K562 (cell line): ENCODE data around the gene SLC6A7.

Experiments
- CUX1 ChIP-seq: fragments of 200-800 bp; sonication (Bioruptor generic); IDR thresholded peaks from 2 replicates; pipeline ENCODE4 v1.6.1; 2016; ENCODE audit warnings: missing genetic modification characterization, missing compliant biosample characterization
- EP300 ChIP-seq: IDR thresholded peaks from 2 replicates; pipeline ENCODE4 v1.6.1; 2012; ENCODE audit warnings: low read length, improper control_type of control experiment
- JUN ChIP-seq, 2 experiments: sonication (generic) in 1 of 2; formaldehyde crosslinking in 1 of 2; IDR thresholded peaks; 2 replicates each; pipeline versions ENCODE4 v1.6.1 to v1.8.0; 2012 to 2022; ENCODE audit warnings: borderline replicate concordance in 2 of 2, mild to moderate bottlenecking in 2 of 2, improper control_type of control experiment in 1 of 2, low read depth in 1 of 2, low read length in 1 of 2, missing genetic modification reagents in 1 of 2
- MNT ChIP-seq, 2 experiments: fragments of 450-650 bp; conservative IDR thresholded peaks; 2 replicates each; pipeline ENCODE4 v1.6.1; 2017; ENCODE audit warnings: mild to moderate bottlenecking in 2 of 2, moderate library complexity in 2 of 2
- PHB2 ChIP-seq: fragments of 450-650 bp; IDR thresholded peaks from 2 replicates; pipeline ENCODE4 v1.6.1; 2017; ENCODE audit warnings: low read depth
- POLR2A ChIP-seq: fragments of 450-650 bp; conservative IDR thresholded peaks from 2 replicates; pipeline ENCODE4 v1.6.1; 2016
- TAF1 ChIP-seq: IDR thresholded peaks from 2 replicates; pipeline ENCODE4 v1.6.1; 2011; ENCODE audit warnings: mild to moderate bottlenecking, low read length, moderate library complexity; ENCODE audit not compliant: insufficient read depth, control insufficient read depth, severe bottlenecking; ENCODE audit errors: extremely low read depth
- ZNF24 ChIP-seq: fragments of 450-650 bp; IDR thresholded peaks from 2 replicates; pipeline ENCODE4 v1.6.1; 2016

- TF ChIP-seq POLR2A = no peak
- TF ChIP-seq JUN (IDR thresholded peaks at IDR 0.05; ENCODE audit: borderline replicate concordance, low read depth, low read length) = no peak
- no peak for TF ChIP-seq JUN (CRISPR knock-in tag; IDR thresholded peaks at IDR 0.05; ENCODE audit: borderline replicate concordance)
- no peak for TF ChIP-seq ZNF24
- TF ChIP-seq MNT (conservative IDR thresholded peaks at IDR 0.05) = no peak
- TF ChIP-seq PHB2 = no peak
- no peak for TF ChIP-seq EP300
- no peak for TF ChIP-seq CUX1
- no peak for TF ChIP-seq TAF1
Observed at GRCh38 chr5:150152636-150153462, 37.0 kb upstream of the SLC6A7 start.
